Caco-2 (cell line): ENCODE measurements around the gene CPEB2. TPM values are rescaled to one million over a fixed set of nuclear protein-coding genes. Genes with fewer than 3 reads are reported as not detected.

Experiments used
- BruUV-seq: library from RNA; stranded (reverse); fragments of 400-500 nt; replicated peaks from 2 replicates; lab custom pipeline; 2021; lab: Mats Ljungman, UMichigan
- CTCF ChIA-PET: fragments of 300-600 bp; sonication (Branson Sonifier 250); formaldehyde crosslinking; loops from one replicate; lab custom pipeline; 2022; ENCODE audit warnings: antibody characterized with exemption; lab: Charles Lee
- POLR2A ChIA-PET: fragments of 300-600 bp; sonication (Branson Sonifier 250); formaldehyde crosslinking; loops from one replicate; lab custom pipeline; 2022; ENCODE audit warnings: antibody characterized with exemption; lab: Charles Lee
- DNase-seq, 2 experiments: peaks; one replicate each; pipeline versions ENCODE4 v3.0.0 to v3.0.0-alpha.2; 2020 to 2022
- H3K27me3 ChIP-seq: replicated peaks from 2 replicates; pipeline ENCODE4 v1.6.0; 2011; ENCODE audit warnings: low read length; ENCODE audit not compliant: control insufficient read depth, insufficient read depth
- H3K36me3 ChIP-seq: 2 replicates; pipeline ENCODE4 v1.5.1; 2011; ENCODE audit warnings: low read length; ENCODE audit not compliant: control insufficient read depth, insufficient read depth
- H3K4me1 ChIP-seq: fragments of 250-450 bp; sonication (Bioruptor Pico); 2 replicates; pipeline ENCODE4 v1.5.1; 2020; ENCODE audit warnings: mild to moderate bottlenecking
- H3K4me3 ChIP-seq: 2 replicates; pipeline ENCODE4 v1.5.1; 2011; ENCODE audit warnings: low read depth, mild to moderate bottlenecking, control low read depth, low read length
- H3K9me3 ChIP-seq: fragments of 250-450 bp; sonication (Bioruptor Pico); 2 replicates; pipeline ENCODE4 v1.5.1; 2020; ENCODE audit warnings: mild to moderate bottlenecking, moderate library complexity
- H3K27ac Mint-ChIP-seq: one replicate; pipeline ENCODE4 v1.8.0; 2022; ENCODE audit warnings: mixed read lengths; ENCODE audit not compliant: unreplicated experiment
- H3K27me3 Mint-ChIP-seq: one replicate; pipeline ENCODE4 v1.8.0; 2022; ENCODE audit warnings: mixed read lengths; ENCODE audit not compliant: insufficient read depth, unreplicated experiment
- H3K36me3 Mint-ChIP-seq: one replicate; pipeline ENCODE4 v1.8.0; 2022; ENCODE audit warnings: mild to moderate bottlenecking, mixed read lengths; ENCODE audit not compliant: insufficient read depth, unreplicated experiment
- H3K4me1 Mint-ChIP-seq: one replicate; pipeline ENCODE4 v1.8.0; 2022; ENCODE audit warnings: low read depth, mixed read lengths; ENCODE audit not compliant: unreplicated experiment
- H3K4me3 Mint-ChIP-seq: one replicate; pipeline ENCODE4 v1.8.0; 2022; ENCODE audit warnings: mild to moderate bottlenecking, moderate library complexity, mixed read lengths; ENCODE audit not compliant: unreplicated experiment
- H3K9me3 Mint-ChIP-seq: one replicate; pipeline ENCODE4 v1.8.0; 2022; ENCODE audit warnings: mixed read lengths; ENCODE audit not compliant: unreplicated experiment
- intact Hi-C: fragments of 100-400 bp; cut with micrococcal nuclease; formaldehyde crosslinking; loops from one replicate; pipeline ENCODE4 v1.10.0; 2022; ENCODE audit not compliant: unreplicated experiment
- total RNA-seq: library from RNA; stranded (reverse); gene quantifications from 2 replicates; pipeline ENCODE4 v1.2.3, GENCODE V29; 2022
- TF ChIP-seq, protein P1 (sequence below), 2 experiments: fragments of 200-600 bp in 1 of 2; IDR thresholded peaks; 1 replicate in 1 of 2; 2 replicates in 1 of 2; pipeline versions ENCODE4 v1.5.1 to v1.8.0; 2011 to 2022; ENCODE audit warnings: antibody characterized with exemption in 1 of 2, control low read depth in 1 of 2, inconsistent platforms in 1 of 2, low read depth in 1 of 2, low read length in 1 of 2, mild to moderate bottlenecking in 1 of 2, moderate library complexity in 1 of 2; ENCODE audit not compliant: insufficient read depth in 1 of 2, severe bottlenecking in 1 of 2, unreplicated experiment in 1 of 2

The CPEB2 gene
- total RNA-seq, 1 experiment from 2014 or later, result 0.18 TPM

DNA sequence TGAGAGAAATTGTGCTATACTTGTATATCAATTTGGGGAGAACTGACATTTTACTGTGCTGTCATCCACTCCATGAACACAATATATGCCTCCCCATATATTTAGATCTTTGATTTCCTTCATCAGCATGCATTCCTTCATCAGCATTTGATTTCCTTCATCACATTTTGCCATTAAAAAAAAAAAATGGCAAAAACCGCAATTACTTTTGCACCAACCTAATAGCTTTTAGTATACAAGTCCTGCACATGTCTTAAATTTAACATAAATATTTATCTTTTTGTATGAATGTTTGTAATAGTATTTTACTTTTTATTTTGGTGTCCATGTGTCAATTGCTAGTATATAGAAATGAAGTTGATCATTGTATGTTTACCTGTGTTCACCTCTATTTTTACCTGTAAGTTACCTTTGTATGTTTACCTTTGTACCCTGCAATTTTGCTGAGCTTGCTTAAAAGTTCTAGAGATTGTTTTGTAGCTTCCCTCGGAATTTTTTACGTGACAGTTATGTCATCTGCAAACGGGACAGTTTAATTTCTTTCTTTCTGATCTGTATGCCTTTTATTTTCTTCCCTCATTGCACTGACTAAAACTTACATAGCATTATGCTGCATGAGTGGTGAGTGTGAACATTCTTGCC, 86.2 kb downstream of the CPEB2 start:
- ChIA-PET CTCF (no interaction called here), POLR2A (no interaction called here)
- Histone ChIP-seq H3K27me3 (no peaks in the 10 kb centered on the region), H3K4me3 (no peak overlapping the region), H3K4me1 (no peaks in the 10 kb centered on the region), H3K9me3 (no peaks in the 10 kb centered on the region), H3K36me3 (no peaks in the 10 kb centered on the region)
- H3K27me3 Mint-ChIP-seq, result no peaks in the 10 kb centered on the region
- peaks cover 19% of the 10 kb centered on the region for H3K9me3 Mint-ChIP-seq
- intact Hi-C loops, result no loop called here
- H3K4me1 Mint-ChIP-seq, result no peaks in the 10 kb centered on the region
- H3K36me3 Mint-ChIP-seq, result no peaks in the 10 kb centered on the region
- H3K4me3 Mint-ChIP-seq, result no peak overlapping the region
- no peak overlapping the region for H3K27ac Mint-ChIP-seq
- TF ChIP-seq, protein P1, sequence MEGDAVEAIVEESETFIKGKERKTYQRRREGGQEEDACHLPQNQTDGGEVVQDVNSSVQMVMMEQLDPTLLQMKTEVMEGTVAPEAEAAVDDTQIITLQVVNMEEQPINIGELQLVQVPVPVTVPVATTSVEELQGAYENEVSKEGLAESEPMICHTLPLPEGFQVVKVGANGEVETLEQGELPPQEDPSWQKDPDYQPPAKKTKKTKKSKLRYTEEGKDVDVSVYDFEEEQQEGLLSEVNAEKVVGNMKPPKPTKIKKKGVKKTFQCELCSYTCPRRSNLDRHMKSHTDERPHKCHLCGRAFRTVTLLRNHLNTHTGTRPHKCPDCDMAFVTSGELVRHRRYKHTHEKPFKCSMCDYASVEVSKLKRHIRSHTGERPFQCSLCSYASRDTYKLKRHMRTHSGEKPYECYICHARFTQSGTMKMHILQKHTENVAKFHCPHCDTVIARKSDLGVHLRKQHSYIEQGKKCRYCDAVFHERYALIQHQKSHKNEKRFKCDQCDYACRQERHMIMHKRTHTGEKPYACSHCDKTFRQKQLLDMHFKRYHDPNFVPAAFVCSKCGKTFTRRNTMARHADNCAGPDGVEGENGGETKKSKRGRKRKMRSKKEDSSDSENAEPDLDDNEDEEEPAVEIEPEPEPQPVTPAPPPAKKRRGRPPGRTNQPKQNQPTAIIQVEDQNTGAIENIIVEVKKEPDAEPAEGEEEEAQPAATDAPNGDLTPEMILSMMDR (IDR thresholded peaks at IDR 0.05; ENCODE audit: insufficient read depth in 1 of 2, low read depth in 1 of 2, low read length in 1 of 2, severe bottlenecking in 1 of 2, unreplicated experiment in 1 of 2), result no peak
- DNase-seq, result no peak
- BruUV-seq, result no TSS peak

DNA sequence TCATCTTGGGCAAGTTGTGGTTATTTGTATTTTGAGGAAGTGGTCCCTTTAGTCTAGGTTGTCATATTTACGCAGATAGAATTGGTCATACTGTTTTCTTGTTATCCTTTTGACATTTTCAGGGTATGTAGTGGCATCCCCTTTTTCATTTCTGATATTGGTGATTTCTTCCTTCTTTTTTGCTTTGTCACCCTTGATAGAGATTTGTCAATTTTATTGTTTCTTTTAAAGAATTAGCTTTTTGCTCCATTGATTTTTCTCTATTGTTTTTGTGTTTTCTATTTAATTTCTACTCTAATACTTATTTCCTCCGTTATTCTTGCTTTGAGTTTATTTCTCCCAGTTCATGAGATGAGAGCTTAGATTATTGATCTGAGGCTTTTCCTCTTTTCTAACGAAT, 87.7 kb downstream of the CPEB2 start:
- POLR2A ChIA-PET, result no interaction called here

DNA sequence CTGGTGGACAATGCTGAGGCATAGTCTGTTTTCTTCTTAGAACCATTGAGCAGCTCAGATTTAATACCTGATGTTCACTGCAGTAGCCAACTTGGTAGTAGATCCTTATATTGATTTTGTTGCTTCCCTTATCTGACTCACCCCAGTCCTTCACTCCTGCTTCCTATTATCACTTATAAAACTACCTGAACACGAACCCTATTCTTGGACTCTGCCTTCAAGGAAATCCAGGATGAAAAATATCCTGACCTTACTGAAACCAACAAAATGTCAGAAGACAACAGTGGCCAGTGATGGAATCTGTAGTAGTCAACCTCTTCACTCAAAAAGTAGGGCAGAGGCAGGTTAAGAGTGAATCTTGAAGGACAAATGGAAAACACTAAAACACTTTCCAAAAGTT, 98.1 kb downstream of the CPEB2 start:
- intact Hi-C loops, result no loop called here
- H3K9me3 Mint-ChIP-seq, result no peaks in the 10 kb centered on the region
- H3K27me3 Mint-ChIP-seq, result peaks cover 2% of the 10 kb centered on the region
- no TSS peak for BruUV-seq
- H3K36me3 Mint-ChIP-seq, result no peaks in the 10 kb centered on the region
- H3K27me3 ChIP-seq, result no peaks in the 10 kb centered on the region
- POLR2A ChIA-PET, result no interaction called here
- H3K4me3 Mint-ChIP-seq, result no peak overlapping the region
- no peaks in the 10 kb centered on the region for H3K4me1 ChIP-seq
- CTCF ChIA-PET, result no interaction called here
- DNase-seq, result no peak
- H3K36me3 ChIP-seq, result no peaks in the 10 kb centered on the region
- no peak overlapping the region for H3K4me3 ChIP-seq
- H3K27ac Mint-ChIP-seq, result no peak overlapping the region
- no peaks in the 10 kb centered on the region for H3K9me3 ChIP-seq
- TF ChIP-seq, protein P1 (IDR thresholded peaks at IDR 0.05; ENCODE audit: insufficient read depth in 1 of 2, low read depth in 1 of 2, low read length in 1 of 2, severe bottlenecking in 1 of 2, unreplicated experiment in 1 of 2), result no peak
- no peaks in the 10 kb centered on the region for H3K4me1 Mint-ChIP-seq

More for the DNA sequence above, 87.7 kb downstream of the CPEB2 start:
- Mint-ChIP-seq H3K9me3 (peaks cover 19% of the 10 kb centered on the region), H3K4me1 (no peaks in the 10 kb centered on the region), H3K27me3 (no peaks in the 10 kb centered on the region), H3K27ac (no peak overlapping the region), H3K4me3 (no peak overlapping the region), H3K36me3 (no peaks in the 10 kb centered on the region)
- no TSS peak for BruUV-seq
- TF ChIP-seq, protein P1 (IDR thresholded peaks at IDR 0.05; ENCODE audit: insufficient read depth in 1 of 2, low read depth in 1 of 2, low read length in 1 of 2, severe bottlenecking in 1 of 2, unreplicated experiment in 1 of 2), result no peak
- Histone ChIP-seq H3K36me3 (no peaks in the 10 kb centered on the region), H3K4me1 (no peaks in the 10 kb centered on the region), H3K4me3 (no peak overlapping the region), H3K9me3 (no peaks in the 10 kb centered on the region), H3K27me3 (no peaks in the 10 kb centered on the region)
- CTCF ChIA-PET, result no interaction called here
- intact Hi-C loops, result no loop called here
- DNase-seq, result no peak
